HG02970 (cell line): ENCODE measurements around the gene CENPC.
"Not testable (repeated sequence)": the region's sequence is repeated elsewhere in the genome, so short reads cannot be mapped to it uniquely, and the experiment has no call there.

ENCODE experiments used
- ATAC-seq: cut with Tn5 transposase; IDR thresholded peaks from one replicate; pipeline ENCODE4 v1.9.1; 2021; ENCODE audit warnings: mild to moderate bottlenecking, moderate library complexity, moderate number of reproducible peaks; ENCODE audit not compliant: unreplicated experiment, low FRiP score

Gene CENPC

DNA sequence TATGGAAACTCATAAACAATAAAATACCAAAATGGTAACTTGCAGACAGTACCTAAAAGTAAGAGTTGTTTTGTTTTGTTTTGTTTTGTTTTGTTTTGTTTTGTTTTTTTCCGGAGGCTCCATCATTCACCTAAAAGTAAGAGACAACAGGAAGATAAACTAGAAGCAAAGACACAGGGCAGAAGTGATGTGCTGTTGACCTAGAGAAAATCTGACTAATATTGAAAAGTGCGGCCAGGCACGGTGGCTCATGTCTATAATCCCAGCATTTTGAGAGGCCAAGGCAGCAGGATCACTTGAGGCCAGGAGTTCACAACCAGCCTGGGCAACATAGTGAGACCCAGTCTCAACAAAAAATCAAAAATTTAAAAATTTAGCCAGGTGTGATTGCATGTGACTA is 5.6 kb upstream of the CENPC start:
- no peak for ATAC-seq

DNA sequence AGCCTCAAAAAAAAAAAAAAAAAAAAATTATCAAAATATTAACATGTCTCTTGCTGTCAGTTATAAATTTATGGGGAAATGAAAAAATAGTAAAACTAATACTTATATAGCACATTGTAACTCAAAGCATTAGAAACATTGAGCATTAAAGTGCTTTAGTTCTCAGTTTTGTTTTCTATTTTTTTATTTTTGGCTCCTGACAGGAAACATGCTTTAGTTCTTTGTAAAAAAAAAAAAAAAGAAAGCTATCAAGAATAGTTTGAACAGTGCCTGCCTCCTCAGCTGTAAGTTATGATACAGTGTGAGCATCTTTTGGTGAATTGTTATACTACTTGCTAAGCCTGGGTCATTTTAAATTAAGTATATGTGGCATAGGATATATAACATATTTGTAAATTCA is 5.1 kb upstream of the CENPC start:
- ATAC-seq = no peak

GRCh38 chr4:67549123-67549522 is 3.8 kb upstream of the CENPC start:
- no peak for ATAC-seq

DNA sequence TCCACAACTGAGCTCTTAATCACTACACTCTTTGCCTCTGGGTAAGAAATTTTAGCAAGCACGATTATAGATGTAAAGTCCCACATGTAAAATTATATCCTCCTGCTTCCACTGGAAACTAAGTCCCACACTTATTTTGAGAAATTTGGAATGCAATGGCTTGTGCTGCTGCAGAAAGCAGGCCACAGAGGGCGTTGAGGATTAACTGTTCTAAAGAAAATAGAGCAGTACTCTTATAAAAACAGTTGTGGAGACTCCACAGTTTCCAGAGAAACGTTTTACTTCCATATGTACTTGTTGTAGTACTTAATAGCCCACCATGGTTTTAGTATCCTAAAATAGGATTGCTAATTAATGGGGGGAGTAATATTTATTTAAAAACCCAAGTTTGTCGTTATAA is 1.7 kb upstream of the CENPC start:
- no peak for ATAC-seq

GRCh38 chr4:67546004-67546356 is 677 bp upstream of the CENPC start:
- no peak for ATAC-seq

- ATAC-seq = no peak
Measured at GRCh38 chr4:67542076-67542475, 3.2 kb downstream of the CENPC start.

DNA sequence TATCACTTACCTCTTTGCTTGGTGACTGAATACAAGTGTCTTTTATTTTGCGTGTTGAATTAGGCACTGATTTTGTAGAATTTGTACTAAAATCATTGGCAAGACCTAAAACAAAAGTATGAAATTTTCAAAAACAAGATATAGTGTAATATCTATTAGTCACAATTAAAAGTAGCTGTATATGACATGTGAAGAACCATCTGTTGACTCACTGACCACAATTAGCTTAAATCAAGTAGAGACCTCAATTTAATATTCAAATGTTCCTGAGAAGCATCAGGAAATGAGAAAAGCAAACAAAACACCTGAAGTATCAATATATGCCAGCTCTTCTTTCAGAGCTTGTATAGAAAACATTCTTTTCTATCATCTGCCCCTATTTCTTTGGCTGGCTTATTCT is 5.5 kb downstream of the CENPC start:
- no peak for ATAC-seq

GRCh38 chr4:67535280-67535840 is 9.9 kb downstream of the CENPC start:
- ATAC-seq = no peak

DNA sequence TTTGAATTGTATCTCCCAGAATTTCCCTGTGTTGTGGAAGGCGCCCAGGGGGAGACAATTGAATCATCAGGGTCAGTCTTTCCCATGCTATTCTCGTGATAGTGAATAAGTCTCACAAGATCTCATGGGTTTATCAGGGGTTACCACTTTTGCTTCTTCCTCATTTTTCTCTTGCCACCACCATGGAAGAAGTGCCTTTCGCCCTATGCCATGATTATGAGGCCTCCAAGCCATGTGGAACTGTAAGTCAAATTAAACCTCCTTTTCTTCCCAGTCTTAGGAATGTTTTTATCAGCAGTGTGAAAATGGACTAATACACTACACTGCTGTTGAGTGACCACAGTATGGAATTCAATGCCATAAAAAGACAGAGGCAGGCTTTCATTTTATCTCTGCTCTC is 12.2 kb downstream of the CENPC start:
- no peak for ATAC-seq

DNA sequence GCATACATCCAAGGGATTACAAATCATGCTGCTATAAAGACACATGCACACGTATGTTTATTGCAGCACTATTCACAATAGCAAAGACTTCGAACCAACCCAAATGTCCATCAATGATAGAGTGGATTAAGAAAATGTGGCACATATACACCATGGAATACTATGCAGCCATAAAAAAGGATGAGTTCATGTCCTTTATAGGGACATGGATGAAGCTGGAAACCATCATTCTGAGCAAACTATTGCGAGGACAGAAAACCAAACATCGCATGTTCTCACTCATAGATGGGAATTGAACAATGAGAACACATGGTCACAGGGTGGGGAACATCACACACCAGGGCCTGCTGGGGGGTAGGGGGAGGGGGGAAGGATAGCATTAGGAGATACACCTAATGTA is 12.9 kb downstream of the CENPC start:
- ATAC-seq = not testable (repeated sequence)

GRCh38 chr4:67531379-67531962 is 13.8 kb downstream of the CENPC start:
- no peak for ATAC-seq

DNA sequence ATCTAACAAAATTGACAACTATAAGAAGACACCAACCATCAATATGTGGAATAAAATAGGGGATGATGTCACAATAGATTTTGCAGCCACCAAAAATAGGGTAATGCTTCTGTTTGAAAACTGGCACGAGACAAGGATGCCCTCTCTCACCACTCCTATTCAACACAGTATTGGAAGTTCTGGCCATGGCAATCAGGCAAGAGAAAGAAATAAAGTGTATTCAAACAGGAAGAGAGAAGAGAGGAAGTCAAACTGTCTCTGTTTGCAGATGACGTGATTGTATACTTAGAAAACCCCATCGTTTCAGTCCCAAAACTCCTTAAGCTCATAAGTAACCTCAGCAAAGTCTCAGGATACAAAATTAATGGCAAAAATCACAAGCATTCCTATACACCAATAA is 21.2 kb downstream of the CENPC start:
- not testable (repeated sequence) for ATAC-seq

DNA sequence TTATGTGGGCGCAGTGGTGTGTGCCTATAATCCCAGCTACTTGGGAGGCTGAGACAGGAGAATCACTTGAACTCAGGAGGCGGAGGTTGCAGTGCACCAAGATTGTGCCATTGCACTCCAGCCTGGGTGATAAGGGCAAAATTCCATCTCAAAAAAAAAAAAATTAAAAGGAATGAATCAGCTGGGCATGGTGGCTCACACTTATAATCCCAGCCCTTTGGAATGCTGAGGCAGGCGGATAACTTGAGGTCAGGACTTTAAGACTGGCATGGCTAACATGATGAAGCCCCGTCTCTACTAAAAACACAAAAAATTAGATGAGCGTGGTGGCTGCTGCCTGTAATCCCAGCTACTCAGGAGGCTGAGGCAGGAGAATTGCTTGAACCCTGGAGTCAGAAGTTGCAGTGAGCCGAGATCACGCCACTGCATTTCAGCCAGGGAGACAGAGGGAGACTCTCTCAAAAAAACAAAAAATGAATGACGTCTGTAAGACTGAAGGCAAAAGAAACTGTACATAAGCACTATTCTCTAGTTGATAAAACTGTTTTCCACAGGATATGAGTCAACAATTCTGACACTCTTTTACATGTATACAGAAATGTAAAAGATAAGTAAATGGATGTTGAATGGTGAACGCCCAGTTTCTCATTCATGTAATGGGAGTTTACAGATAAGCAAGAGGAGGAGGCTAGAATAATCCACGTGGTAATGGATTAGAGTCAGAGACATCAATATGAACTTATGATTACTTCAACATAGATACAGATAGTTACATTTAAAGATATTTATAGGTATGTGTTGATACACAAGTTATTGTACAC is 22.2 kb downstream of the CENPC start:
- no peak for ATAC-seq

GRCh38 chr4:67522230-67522629 is 23.1 kb downstream of the CENPC start:
- no peak for ATAC-seq

DNA sequence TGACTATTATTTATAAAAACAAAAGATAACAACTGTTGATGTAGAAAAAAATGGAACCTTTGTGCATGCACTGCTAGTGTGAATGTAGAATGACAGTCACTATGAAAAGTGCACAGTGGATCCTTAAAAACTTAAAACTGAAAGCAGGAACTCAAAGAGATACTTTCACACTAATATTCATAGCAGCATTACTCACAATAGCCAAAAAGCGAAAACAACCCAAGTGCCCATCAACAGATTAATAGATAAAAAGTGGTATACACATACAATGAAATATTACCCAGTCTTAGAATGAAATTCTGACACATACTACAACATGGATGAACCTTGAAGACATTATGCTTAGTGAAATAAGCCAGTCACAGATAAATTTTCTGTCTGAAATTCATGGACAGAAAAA is 23.8 kb downstream of the CENPC start:
- no peak for ATAC-seq

GRCh38 chr4:67520141-67520540 is 25.2 kb downstream of the CENPC start:
- ATAC-seq = no peak

DNA sequence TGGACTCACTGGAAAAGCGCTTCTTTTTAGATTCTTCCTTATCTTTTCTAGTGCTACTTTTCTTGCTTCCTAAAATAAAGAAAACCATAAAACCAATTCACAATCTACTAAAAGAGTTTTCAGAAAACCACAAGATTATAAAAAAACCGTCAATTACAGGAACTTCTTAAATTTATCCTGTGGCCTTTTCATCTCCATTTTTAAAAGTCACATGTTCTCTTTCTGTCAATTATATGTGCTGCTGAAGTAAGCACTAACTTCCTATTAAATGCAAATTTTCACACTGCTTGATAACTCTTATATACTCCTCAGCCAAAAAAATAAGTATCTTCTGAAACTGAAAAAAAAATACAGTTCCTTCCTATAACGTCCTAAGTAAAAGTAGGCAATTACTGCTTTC is 32.8 kb downstream of the CENPC start:
- ATAC-seq = no peak

- ATAC-seq = no peak
Measured at GRCh38 chr4:67500373-67500772, 44.9 kb downstream of the CENPC start.

DNA sequence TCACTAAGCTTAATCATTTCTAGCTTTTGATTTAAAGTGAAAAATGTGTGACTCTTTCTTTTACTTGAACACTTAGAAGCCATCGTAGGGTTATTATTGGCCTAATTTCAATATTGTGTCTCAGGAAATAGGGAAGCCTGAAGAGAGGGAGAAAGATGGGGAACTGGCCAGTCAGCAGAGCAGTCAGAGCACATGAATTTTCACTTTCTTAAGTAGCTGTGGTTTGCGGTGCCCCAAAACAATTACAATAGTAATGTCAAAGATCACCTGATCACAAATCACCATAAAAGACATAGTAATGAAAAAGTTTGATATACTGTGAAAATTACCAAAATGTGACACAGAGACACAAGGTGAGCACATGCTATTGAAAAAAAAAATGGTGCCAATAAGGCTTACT is 45.5 kb downstream of the CENPC start:
- no peak for ATAC-seq

DNA sequence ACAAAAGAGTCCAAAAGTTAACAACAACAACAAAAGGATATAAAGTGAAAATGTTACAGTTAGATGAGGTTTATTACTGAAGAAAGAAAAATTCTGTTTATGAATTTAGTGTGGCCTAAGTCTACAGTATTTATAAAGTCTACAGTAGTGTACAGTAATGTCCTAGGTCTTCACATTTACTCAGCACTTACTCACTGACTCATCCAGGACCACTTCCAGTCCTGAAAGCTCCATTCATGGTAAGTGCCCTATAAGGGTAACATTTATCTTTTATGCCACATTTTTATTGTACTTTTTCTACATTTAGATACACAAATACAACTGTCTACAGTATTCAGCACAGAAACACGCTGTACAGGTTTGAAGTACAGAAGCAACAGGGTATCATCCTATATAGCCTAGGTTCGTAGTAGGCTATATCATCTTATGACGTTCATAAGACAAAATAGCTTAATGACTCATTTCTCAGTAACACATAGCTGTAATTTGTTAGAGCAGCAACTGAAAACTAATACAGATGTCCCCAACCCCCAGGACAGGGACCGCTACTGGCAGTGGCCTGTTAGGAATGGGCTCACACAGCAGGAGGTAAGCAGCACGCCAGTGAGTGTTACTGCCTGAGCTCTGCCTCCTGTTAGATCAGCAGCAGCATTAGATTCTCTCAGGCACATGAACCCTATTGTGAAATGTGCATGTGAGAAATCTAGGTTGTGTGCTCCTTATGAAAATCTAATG is 61.3 kb downstream of the CENPC start:
- ATAC-seq = no peak

DNA sequence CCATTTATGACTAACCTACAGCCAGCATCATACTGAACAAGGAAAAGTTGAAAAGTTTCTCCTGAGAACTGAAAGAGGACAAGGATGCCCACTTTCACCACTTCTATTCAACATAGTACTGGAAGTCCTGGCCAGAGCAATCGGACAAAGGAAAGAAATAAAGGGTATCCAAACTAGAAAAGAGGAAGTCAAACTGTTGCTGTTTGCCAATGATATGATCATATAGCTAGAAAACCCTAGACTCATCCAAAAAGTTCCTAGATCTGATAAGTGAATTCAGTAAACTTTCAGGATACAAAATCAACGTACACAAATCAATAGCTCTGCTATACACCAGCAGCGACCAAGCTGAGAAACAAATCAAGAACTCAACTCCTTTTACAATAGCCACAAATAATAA is 64.5 kb downstream of the CENPC start:
- no peak for ATAC-seq
